K562 (cell line): Measurements from ENCODE around the gene ZNF780B. TPM values are rescaled to one million over a fixed set of nuclear protein-coding genes. Genes with fewer than 3 reads are reported as not detected.

Experiments
- CBFB ChIP-seq: sonication (generic); formaldehyde crosslinking; IDR thresholded peaks from 2 replicates; pipeline ENCODE4 v1.4.0; 2020; ENCODE audit warnings: mild to moderate bottlenecking, missing genetic modification reagents
- CBX2 ChIP-seq: fragments of 200-600 bp; sonication (generic); IDR thresholded peaks from one replicate; pipeline ENCODE4 v1.6.1; 2012; ENCODE audit warnings: mild to moderate bottlenecking, low read length, inconsistent platforms; ENCODE audit not compliant: insufficient read depth, poor library complexity, severe bottlenecking
- CEBPB ChIP-seq: fragments of 450-650 bp; IDR thresholded peaks from 2 replicates; pipeline ENCODE4 v1.6.1; 2016; ENCODE audit warnings: missing genetic modification characterization, missing compliant biosample characterization
- CLOCK ChIP-seq: fragments of 250-450 bp; sonication (Bioruptor Pico); IDR thresholded peaks from 2 replicates; pipeline ENCODE4 v1.4.0; 2020; ENCODE audit warnings: mild to moderate bottlenecking, moderate library complexity, borderline replicate concordance
- CXXC5 ChIP-seq: fragments of 250-450 bp; sonication (Bioruptor Pico); IDR thresholded peaks from 2 replicates; pipeline ENCODE4 v1.8.0; 2022; ENCODE audit warnings: inconsistent platforms, mild to moderate bottlenecking, moderate library complexity
- DMBX1 ChIP-seq: fragments of 250-450 bp; sonication (Bioruptor Pico); IDR thresholded peaks from 2 replicates; pipeline ENCODE4 v1.8.0; 2022; ENCODE audit warnings: inconsistent platforms, mild to moderate bottlenecking, moderate library complexity, borderline replicate concordance
- FUS ChIP-seq: fragments of 200-400 bp; formaldehyde crosslinking; optimal IDR thresholded peaks from 2 replicates; pipeline ENCODE3; 2017; ENCODE audit warnings: low read depth, low read length
- GTF2A2 ChIP-seq: IDR thresholded peaks from 2 replicates; pipeline ENCODE4 v1.6.1; 2016; ENCODE audit warnings: mild to moderate bottlenecking, missing genetic modification characterization, missing compliant biosample characterization
- GTF2F1 ChIP-seq: IDR thresholded peaks from 2 replicates; pipeline ENCODE4 v1.6.1; 2011; ENCODE audit warnings: low read depth, low read length, improper control_type of control experiment
- HMG20B ChIP-seq: fragments of 250-450 bp; sonication (Bioruptor Pico); IDR thresholded peaks from 2 replicates; pipeline ENCODE4 v1.5.0; 2021; ENCODE audit warnings: mild to moderate bottlenecking
- IRF9 ChIP-seq: fragments of 450-650 bp; IDR thresholded peaks from 2 replicates; pipeline ENCODE4 v1.6.1; 2016; ENCODE audit warnings: missing biosample characterization, missing genetic modification characterization
- MBD1 ChIP-seq: fragments of 250-450 bp; sonication (Bioruptor Pico); IDR thresholded peaks from 2 replicates; pipeline ENCODE4 v1.8.0; 2022; ENCODE audit warnings: inconsistent platforms
- MEF2D ChIP-seq: conservative IDR thresholded peaks from 2 replicates; pipeline ENCODE4 v1.6.1; 2016; ENCODE audit warnings: low read depth, missing genetic modification characterization, missing compliant biosample characterization
- PRMT5 ChIP-seq: sonication (generic); formaldehyde crosslinking; IDR thresholded peaks from 2 replicates; pipeline ENCODE4 v1.5.0; 2020; ENCODE audit warnings: missing genetic modification reagents
- RBM34 ChIP-seq: fragments of 200-400 bp; formaldehyde crosslinking; IDR thresholded peaks from 2 replicates; pipeline ENCODE4 v1.6.1; 2018; ENCODE audit warnings: low read length, borderline replicate concordance; ENCODE audit not compliant: insufficient read depth
- USF1 ChIP-seq: sonication (generic); formaldehyde crosslinking; IDR thresholded peaks from 2 replicates; pipeline ENCODE4 v1.9.0; 2022; ENCODE audit warnings: mild to moderate bottlenecking, missing genetic modification reagents
- XRCC5 ChIP-seq: fragments of 200-400 bp; formaldehyde crosslinking; IDR thresholded peaks from 2 replicates; pipeline ENCODE4 v1.6.1; 2017; ENCODE audit warnings: low read depth, mild to moderate bottlenecking, low read length
- ZNF551 ChIP-seq: fragments of 250-450 bp; sonication (Bioruptor Pico); IDR thresholded peaks from 2 replicates; pipeline ENCODE4 v1.5.0; 2021; ENCODE audit warnings: mild to moderate bottlenecking, moderate library complexity
- ZNF561 ChIP-seq: fragments of 450-650 bp; formaldehyde crosslinking; conservative IDR thresholded peaks from 2 replicates; pipeline ENCODE4 v1.4.0; 2020; ENCODE audit warnings: mild to moderate bottlenecking, moderate library complexity
- polyA plus RNA-seq, 8 experiments: library from polyadenylated mRNA; depleted of rRNA in 4 of 8; stranded (reverse) in 5 of 8; unstranded in 3 of 8; fragments of >200 nt; fragmentation: Nextera tagmentation in 2 of 8; fragmentation: Illumina TruSeq in 1 of 8; extraction: Ambion mirVana in 2 of 8; extraction: Trizol in 1 of 8; gene quantifications; 2 replicates each; pipeline versions ENCODE4 v1.2.1 to v1.2.3, GENCODE V29; 2011 to 2014; ENCODE audit warnings: inconsistent platforms in 1 of 8, missing spikeins in 1 of 8
- total RNA-seq, 7 experiments: library from RNA; depleted of rRNA in 6 of 7; stranded (reverse); fragments of >200 nt in 6 of 7; fragmentation: Illumina TruSeq in 2 of 7; extraction: Trizol in 2 of 7; gene quantifications; 2 replicates each; pipeline versions ENCODE4 v1.2.1 to v1.2.3, GENCODE V29; 2011 to 2021; ENCODE audit warnings: low replicate concordance in 1 of 7

Gene ZNF780B
- total and polyA plus RNA-seq, 9 of the 15 experiments (the other 6 are each of a cell fraction or from before 2014, with no cell fraction given): 3.9 to 18.4 (median 8.8) TPM

- TF ChIP-seq IRF9 (tag) (no peak), DMBX1 (CRISPR knock-in tag) (no peak), CLOCK (CRISPR knock-in tag) (no peak), FUS (no peak), MEF2D (tag) (no peak), CBFB (no peak), MBD1 (CRISPR knock-in tag) (no peak), RBM34 (no peak), GTF2A2 (tag) (no peak), ZNF561 (CRISPR knock-in tag) (no peak), HMG20B (CRISPR knock-in tag) (no peak), CEBPB (tag) (no peak), USF1 (no peak), CBX2 (no peak), CXXC5 (CRISPR knock-in tag) (peak; percentile 79), ZNF551 (CRISPR knock-in tag) (no peak), XRCC5 (peak; percentile 1; the same call in 1 of the 2 replicates), PRMT5 (CRISPR knock-in tag) (no peak), GTF2F1 (no peak)
Observed at GRCh38 chr19:40090241-40091204, 34.5 kb upstream of the ZNF780B start, which contains the start of gene ZNF780A (continued).
